Left cardiac atrium (tissue), 4 donors: Measurements from ENCODE around the gene FAM120AOS. TPM values are rescaled to one million over a fixed set of nuclear protein-coding genes. Genes with fewer than 3 reads are reported as not detected.

Experiments used
- ATAC-seq, 2 donors: fragments of 200-7000 bp; cut with Tn5 transposase; one replicate each; pipeline ENCODE4 v1.9.1; 2020; ENCODE audit warnings: mild to moderate bottlenecking in 2 of 2, moderate library complexity in 2 of 2
- DNase-seq: peaks from one replicate; pipeline ENCODE4 v3.0.0-alpha.2; 2020
- intact Hi-C, 2 donors: fragments of 100-400 bp; cut with DNase I; formaldehyde crosslinking; loops; one replicate each; pipeline versions ENCODE4 v1.14.1 to v1.15.1; 2022 to 2023
- long read RNA-seq: library from polyadenylated mRNA; unstranded; transcript quantifications from one replicate; pipeline ENCODE4 v2.0.0, GENCODE V29; 2021
- total RNA-seq, 2 donors: library from RNA; stranded (reverse); fragmentation: NEBNext Ultra II Directional; extraction: Animal tissue kit (Norgen Biotek cat#: 25700); gene quantifications; one replicate each; pipeline ENCODE4 v1.2.1, GENCODE V29; 2021
- donor health status: DM: no; HTN: yes; CAD: no.
- donor health status: DM: no; HTN: yes; CAD: no; lungs with severe emphysema.
- donor health status: DM: yes; HTN: yes; CAD: no.
- donor health status: Dilated cardiomyopathy.

FAM120AOS gene
- total RNA-seq, result 10 to 100 TPM; 34.5 to 34.7 TPM
- long read RNA-seq, full-length matches to known transcripts, result 50 of 61 reads
- long read RNA-seq, partial matches to known transcripts, result 1 of 61 reads
- long read RNA-seq, other reads (novel, unspliced or antisense), result 10 of 61 reads

GRCh38 chr9:93453047-93453914 lies at the start of gene FAM120AOS:
Gene FAM120AOS, minus strand, starts transcription at chr9:93453581. Its CDS starts 872 bp downstream, at chr9:93452709.
- ATAC-seq (peak; percentile 86 to 88), DNase-seq (peak; percentile 93)
- intact Hi-C loops, result loop anchor here (5.0 to 10.0 kb wide), 2 partner anchors 114 to 122 kb away; partner anchors contain the start of gene PHF2 (in 1 of the 2)

DNA sequence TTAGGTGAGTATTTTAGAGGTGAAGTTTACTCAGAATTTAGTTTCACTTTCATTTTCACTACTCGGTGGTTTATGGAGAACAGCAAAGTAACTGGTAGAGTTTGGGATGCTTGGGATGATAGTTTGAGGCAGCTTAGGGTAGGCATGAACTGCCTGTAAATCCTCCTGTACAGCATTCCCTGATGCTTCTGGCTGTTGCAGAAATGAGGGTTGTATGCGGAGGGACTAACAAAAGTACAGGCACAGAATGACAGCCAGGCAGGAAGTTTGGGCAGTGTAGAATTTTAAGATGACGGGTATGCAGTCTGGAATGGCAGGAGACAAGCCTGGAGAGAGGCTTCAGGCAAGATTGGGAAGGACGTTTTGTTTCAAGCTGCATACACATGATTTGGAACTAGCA lies 48.0 kb upstream of the FAM120AOS start:
- intact Hi-C loops, result no loop called here
- DNase-seq (no peak), ATAC-seq (peak in 1 of 2 donors; percentile 47)

DNA sequence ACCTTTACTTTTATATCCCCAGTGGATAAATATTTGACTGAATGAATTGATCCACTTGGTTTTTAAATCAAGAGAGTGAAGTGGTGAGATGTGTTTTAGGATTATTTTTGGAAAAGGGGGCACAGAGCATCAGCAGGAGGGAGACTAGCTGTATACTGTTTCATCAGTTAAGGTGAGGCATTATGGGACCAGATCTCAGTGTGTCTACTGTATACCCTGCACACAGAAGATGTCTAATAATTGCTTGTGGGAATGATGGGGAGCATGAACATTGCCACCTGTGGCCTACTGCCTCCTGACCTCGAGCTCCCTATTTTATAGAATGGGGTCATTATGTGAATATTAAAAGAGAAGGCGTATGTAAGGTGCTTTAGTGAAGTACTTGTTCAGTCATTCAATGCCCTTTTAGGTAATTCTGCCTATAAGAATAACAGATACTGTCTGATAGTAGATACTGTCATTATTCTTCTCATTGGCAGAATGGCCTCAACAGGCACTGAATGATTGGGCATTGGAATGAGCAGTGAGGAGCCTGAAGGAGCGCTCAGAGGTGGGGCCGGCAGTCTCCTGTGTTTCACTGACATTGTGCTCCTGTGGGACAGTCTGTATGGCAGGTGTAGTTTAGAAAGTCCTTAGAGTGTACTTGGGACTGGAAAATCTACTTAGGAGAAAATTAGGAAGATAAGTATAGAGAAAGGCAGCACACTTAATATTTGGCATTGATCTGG lies 47.4 kb upstream of the FAM120AOS start:
- ATAC-seq (no peak), DNase-seq (no peak)
- intact Hi-C loops, result no loop called here

GRCh38 chr9:93496285-93496684 lies 42.9 kb upstream of the FAM120AOS start:
- ATAC-seq, result no peak
- intact Hi-C loops, result no loop called here
- DNase-seq, result no peak

DNA sequence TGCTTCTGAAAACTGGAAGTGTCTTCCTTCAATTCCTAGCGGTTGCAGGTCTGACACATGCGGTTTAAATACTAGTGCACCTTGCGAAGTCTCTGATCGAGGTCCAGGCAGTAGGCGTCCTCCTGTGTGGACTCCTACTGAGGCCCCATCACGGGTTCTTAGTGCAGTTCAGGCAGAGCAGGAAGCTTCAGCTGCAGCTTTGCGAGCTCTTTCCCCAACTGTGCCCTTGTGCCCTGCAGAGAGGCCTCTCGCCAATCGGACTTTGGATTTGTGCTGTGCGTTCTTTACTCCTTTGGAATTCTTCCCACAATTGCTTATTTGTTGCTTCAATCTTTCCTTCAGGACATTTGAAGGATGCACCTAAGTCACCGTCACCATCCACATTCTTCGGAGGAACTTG lies 40.6 kb upstream of the FAM120AOS start:
- intact Hi-C loops, result no loop called here
- DNase-seq (no peak), ATAC-seq (no peak)

DNA sequence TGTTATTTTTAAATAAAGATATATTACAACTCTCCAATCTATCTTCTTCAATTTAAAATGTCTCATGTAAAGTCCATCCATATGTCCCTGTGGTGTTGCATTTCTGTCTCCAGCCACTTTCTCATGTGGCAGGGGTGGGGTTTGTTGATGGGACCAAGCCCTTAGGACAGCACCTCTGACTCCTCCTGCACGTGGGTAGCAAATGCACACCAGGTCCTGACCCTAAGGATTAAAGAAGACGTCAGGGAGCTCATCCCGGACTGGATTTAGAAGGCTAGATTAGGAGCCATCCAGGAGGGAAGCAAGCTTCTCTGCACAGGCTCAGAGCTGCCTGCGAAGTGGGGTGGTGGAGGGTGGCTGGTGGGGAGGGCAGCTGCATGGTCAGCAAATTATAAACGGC lies 38.9 kb upstream of the FAM120AOS start:
- intact Hi-C loops, result no loop called here
- ATAC-seq (peak in 1 of 2 donors; percentile 25), DNase-seq (no peak)

DNA sequence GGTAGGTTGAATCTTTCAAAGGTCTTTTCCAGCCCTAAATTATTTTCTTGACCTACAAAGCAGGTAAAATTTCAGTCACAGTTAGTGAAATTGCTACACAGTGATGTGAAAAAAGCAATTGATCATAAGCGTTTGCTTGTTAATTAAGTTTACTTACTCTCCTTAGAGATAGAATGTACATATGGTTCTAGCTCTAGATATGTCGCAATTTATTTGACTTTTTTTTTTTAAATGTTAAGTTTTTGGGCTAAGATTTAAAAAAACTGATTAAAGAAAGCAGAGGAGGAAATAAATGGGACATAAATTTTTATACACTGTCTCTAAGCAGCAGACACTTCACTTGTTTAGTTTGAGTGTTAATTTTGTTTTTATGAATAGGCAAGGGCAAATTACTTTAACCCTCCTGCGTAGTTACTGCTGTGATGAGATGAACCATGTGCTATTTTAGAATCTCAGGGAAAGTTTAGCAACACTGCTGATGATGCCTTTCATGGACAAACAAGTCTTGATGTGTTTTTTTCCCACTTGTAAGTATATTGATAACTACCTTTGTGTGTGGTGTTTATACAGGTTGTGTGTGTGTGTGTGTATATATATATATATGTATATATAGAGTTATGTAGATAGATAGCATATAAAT lies 38.3 kb upstream of the FAM120AOS start:
- no peak for DNase-seq
- ATAC-seq, result no peak
- intact Hi-C loops, result no loop called here

DNA sequence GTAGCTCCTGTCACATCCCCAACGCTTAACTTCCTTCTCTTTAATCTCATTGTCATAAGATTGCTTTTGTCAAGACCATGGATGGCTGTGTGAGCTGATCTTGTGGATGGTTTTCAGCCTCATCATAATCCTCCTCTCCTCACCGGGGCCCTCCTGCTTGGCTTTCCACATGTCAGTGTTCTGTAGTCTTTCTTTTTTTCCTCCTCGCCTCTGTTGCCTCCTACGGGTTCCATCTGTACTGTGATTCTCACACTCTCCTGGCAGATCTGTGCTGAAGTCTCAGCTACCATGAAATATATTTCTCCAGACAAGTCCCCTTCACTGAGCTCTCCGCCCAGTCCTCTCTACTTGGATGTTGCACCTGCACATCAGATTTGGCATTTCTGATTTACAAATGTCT lies 34.9 kb upstream of the FAM120AOS start:
- DNase-seq, result no peak
- ATAC-seq, result no peak
- intact Hi-C loops, result no loop called here

- DNase-seq, result no peak
- intact Hi-C loops, result no loop called here
- no peak for ATAC-seq
Observed at GRCh38 chr9:93486268-93486667, 32.9 kb upstream of the FAM120AOS start.

- DNase-seq (no peak), ATAC-seq (no peak)
- intact Hi-C loops, result no loop called here
Observed at GRCh38 chr9:93483497-93483896, 30.1 kb upstream of the FAM120AOS start.

DNA sequence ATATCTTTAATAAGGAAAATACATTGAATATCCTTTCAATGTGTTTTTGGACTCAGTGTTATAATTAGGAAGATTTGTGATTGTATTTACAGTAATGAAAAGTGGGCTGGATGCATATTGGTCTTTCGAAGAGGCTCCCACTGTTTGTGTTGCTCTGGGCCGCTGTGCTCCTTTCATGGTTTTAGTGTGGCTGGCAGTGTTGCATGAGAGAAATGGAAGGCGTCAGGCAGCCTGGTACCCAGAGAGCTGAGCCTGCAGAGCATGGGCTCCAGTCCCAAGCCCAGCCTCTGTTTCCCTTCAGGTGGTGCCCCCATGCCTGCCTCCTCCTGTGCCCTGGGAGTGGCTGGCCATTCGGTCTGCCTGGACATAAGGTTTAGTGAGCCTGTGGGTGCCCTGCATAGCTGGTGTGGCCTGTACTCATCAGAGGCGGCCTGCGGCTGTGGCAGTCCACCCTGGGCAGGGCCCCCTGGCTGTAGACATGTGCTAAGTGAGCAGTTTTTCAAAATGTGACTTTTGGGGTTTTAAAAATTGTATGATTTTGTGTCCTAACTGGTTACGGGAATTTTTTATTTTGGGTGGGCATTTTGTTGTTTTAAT lies 27.4 kb upstream of the FAM120AOS start:
- intact Hi-C loops, result no loop called here
- no peak for DNase-seq
- peak; percentile 58 to 69 for ATAC-seq

- ATAC-seq, result peak in 1 of 2 donors; percentile 32
- DNase-seq, result no peak
- intact Hi-C loops, result no loop called here
Observed at GRCh38 chr9:93480262-93480661, 26.9 kb upstream of the FAM120AOS start.

DNA sequence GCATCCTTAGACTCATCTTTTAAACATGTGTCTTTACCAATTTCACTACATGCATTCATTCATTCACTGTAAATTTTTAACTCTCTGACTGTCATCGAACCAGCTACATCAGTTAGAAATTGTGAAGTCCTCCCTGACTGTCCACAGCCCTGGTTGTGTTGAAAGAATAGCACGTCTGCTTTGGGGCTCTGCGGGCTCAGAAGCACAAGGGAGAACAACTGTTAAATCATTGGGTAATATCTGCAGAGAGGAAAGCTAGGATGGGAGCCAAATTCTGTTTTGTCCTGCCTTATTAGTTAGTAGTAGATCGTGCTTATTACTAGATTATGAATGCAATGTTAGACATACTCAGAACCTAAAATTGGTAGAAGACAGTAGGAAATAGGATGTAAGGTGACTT lies 26.3 kb upstream of the FAM120AOS start:
- peak in 1 of 2 donors; percentile 78 for ATAC-seq
- intact Hi-C loops, result no loop called here
- no peak for DNase-seq

DNA sequence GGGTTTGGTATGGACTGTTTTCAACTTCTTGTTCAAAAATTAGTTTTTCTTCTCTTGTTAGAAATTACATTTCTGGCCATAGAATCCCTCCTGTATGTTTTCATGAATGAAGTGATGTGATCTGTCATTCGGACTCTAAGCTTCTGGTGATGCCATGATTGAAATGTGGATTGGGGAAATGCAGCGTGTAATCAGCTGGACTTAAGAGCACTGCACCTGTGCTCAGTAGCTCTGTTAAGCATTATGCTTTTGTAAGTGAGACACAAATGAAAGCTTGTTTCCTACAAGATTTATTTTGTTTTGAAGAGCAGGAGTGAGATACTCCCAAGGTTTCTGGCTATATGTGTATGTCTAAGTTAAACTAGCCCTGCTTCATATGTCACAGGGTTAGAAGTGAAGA lies 24.0 kb upstream of the FAM120AOS start:
- DNase-seq (no peak), ATAC-seq (no peak)
- intact Hi-C loops, result no loop called here

DNA sequence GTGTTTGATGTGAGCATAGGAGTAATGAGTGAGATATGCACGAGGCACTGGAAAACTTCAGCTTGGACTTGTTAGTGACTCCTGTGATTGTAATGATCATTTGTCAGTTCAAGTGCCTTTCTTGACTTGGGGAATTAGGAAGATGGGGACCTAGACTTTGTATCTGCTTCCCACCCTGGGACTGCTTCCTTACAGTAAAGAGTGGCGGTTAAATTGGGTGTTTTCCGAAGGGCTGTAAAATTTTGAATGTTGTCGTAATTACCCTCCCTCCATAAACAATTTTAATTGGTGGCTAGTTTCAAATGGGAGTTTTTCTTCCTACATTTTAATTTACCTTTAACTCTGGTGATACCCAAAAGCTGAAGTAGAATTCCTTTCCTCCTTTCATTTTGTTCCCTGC lies 23.5 kb upstream of the FAM120AOS start:
- DNase-seq, result no peak
- intact Hi-C loops, result no loop called here
- ATAC-seq, result no peak

GRCh38 chr9:93475856-93476255 lies 22.5 kb upstream of the FAM120AOS start:
- intact Hi-C loops, result no loop called here
- DNase-seq (no peak), ATAC-seq (no peak)

DNA sequence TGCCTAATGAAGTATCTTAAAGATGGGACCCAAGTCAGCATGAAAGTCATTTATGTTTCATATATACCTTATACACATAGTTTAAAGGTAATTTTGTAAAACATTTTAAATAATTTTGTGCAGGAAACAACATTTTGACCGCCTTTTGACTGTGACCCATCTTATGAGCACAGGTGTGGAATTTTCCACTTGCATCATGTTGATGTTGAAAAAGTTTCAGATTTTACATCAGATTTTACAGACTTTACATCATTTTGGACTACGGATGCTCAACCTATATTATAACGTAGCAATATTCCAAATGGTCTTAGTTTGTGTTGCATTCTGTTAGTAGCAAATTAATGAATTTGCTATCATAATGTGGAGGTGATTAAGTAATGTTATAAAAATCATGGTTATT lies 21.7 kb upstream of the FAM120AOS start:
- no peak for ATAC-seq
- DNase-seq, result no peak
- intact Hi-C loops, result no loop called here

- DNase-seq (no peak), ATAC-seq (no peak)
- intact Hi-C loops, result no loop called here
Observed at GRCh38 chr9:93473411-93473810, 20.0 kb upstream of the FAM120AOS start.

GRCh38 chr9:93471124-93471523 lies 17.7 kb upstream of the FAM120AOS start:
- intact Hi-C loops, result no loop called here
- no peak for DNase-seq

More at GRCh38 chr9:93471124-93471523, 17.7 kb upstream of the FAM120AOS start:
- ATAC-seq, result peak; percentile 14 to 45
